GM12872 (cell line): ENCODE measurements around the gene CD80.

ENCODE experiments used
- CTCF ChIP-seq: IDR thresholded peaks from 3 replicates; pipeline ENCODE4 v1.5.1; 2011; ENCODE audit warnings: low read depth, mild to moderate bottlenecking, low read length, moderate library complexity; ENCODE audit not compliant: insufficient read depth

CD80 gene

GRCh38 chr3:119579366-119580066 lies 20.1 kb upstream of the CD80 start, which contains the start of gene ADPRH:
TSS of gene ADPRH (plus strand) at chr3:119579492. CDS start at chr3:119582170, 2,678 bp downstream.
- TF ChIP-seq CTCF, result no peak

- no peak for TF ChIP-seq CTCF
These were observed 16.1 kb upstream of the CD80 start for GRCh38 chr3:119575507-119575906.

- no peak for TF ChIP-seq CTCF
These were observed 12.3 kb upstream of the CD80 start for GRCh38 chr3:119571688-119572087.

GRCh38 chr3:119571230-119571629 lies 11.8 kb upstream of the CD80 start:
- TF ChIP-seq CTCF, result no peak

- no peak for TF ChIP-seq CTCF
These were observed 10.8 kb upstream of the CD80 start for GRCh38 chr3:119570229-119570628.

GRCh38 chr3:119569156-119569555 lies 9.7 kb upstream of the CD80 start:
- no peak for TF ChIP-seq CTCF

- no peak for TF ChIP-seq CTCF
These were observed 3.0 kb upstream of the CD80 start for GRCh38 chr3:119562307-119562961.
